GM19043 (cell line): ENCODE data around the gene ITGA2.

Experiments used
- ATAC-seq: cut with Tn5 transposase; IDR thresholded peaks from one replicate; pipeline ENCODE4 v1.9.1; 2021; ENCODE audit warnings: low read depth; ENCODE audit not compliant: unreplicated experiment

ITGA2 gene

DNA sequence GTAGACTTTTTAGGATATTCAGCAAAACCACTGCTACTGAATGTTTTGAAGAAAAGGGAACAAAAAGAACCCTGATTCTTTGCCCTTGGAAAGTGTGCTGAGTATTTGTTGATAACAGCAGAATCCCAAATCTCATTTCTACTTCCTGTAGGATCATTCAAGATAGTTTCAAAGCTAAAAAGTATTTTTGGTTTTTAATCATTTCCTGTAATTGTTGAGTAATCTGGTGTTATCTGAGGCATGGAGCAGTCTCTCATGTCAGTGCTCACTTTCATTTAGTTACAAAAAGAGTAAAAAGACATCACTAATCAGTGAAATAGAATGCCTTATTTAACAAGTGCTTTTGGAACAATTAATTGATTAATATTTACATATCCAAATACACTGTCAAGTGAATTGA, 56.1 kb downstream of the ITGA2 start:
- no peak for ATAC-seq

DNA sequence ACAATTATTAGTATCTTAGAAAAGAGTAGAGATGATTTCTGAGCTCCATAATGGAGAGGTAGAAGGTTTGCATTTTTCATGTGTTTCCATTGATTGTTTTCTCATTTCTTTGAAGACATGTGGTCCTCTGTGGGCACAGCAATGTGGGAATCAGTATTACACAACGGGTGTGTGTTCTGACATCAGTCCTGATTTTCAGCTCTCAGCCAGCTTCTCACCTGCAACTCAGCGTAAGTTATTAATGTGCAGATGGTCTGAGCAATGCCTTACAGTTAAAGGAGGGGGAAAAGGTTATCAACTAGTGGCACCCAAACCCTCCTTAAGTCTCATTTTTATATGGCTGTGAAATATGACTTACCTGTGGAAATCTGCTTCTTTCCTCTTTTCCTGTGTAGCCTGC, 59.1 kb downstream of the ITGA2 start:
- ATAC-seq: no peak

DNA sequence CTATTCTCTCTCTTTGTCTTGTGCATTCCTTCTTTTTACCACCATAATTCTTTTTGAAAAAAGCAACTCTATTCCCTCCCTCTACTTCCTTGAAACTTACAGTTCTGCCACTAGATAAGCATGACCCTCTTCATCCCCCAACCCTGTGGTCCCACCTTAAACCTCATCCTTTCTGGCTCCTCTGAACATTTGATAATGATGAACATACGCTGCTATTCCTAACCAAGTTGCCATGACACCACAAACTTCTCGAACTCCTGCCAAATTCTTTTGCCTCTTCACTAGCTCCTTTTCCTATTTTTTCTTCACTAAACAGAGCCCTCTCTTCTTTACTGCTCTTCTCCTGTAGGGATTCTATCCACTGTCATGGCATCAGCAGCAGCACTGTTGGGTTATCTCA, 63.3 kb downstream of the ITGA2 start:
- no peak for ATAC-seq

DNA sequence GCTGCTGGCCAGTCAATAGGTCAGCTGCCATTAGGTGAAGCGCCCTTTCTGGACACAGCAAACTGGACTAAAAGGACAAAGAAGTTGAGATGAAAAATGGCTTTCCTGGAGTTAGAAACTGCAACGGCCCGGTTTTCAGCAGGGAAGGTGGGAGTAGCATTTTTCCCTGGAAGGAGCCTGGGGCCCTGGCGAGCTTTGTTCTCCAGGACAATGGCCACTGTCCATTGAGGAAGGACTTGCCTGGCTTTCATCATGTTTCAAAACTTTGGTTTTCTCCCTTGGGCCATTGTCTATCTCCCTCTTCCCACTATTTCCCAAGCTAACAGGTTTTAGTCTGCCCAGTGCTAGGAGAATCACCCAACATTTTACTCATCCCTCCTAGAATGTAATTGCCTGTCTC, 64.2 kb downstream of the ITGA2 start:
- ATAC-seq: no peak

DNA sequence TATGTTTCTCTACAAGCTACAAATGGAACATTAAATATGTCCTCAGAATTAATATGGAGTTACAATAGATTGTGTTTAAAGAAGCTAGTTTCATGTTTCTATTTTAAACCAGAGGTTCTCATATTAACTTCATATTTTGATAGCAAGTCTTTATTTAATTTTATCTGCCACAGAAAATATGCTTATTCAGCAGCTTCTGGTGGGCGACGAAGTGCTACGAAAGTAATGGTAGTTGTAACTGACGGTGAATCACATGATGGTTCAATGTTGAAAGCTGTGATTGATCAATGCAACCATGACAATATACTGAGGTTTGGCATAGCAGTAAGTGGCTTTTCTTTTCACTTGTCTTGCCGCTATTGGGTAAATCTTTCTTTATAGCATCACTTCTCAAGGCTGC, 66.2 kb downstream of the ITGA2 start:
- no peak for ATAC-seq

DNA sequence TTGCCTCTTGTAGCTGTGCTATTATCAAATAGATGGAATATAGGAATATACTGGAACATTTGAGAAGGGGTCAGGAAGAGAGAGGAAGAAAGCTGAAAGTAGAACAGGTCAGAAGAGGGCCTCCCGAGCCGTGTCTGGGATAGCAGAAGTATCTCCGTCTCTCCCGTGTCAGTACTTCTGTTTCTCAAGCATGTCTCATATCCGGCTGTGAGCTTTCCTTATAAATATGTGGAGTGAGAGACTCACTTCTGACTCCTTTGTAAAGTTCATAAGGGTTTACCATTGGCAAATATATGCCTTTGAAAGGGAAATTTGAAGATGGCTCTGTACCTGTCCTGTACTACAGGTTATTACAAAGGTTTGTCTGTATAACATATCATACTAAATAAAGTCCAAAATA, 70.1 kb downstream of the ITGA2 start:
- ATAC-seq: no peak

DNA sequence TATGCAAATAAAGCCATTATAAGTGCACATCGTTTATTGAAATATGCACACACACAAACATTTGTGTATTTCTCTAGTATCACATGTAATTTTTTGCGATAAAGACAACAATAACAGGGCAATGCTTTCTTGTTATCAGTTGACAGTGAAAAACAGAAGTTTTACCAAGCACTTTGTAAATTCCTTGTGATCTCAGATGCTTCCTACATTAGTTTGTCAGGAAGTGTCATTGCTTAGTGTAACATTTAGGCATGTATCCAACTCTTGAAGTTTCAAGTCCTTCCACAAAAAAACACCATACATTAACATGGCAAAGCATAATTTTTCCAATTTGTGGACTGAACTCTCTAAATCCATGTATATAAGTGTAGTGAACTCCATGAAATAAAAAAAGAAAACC, 74.0 kb downstream of the ITGA2 start:
- no peak for ATAC-seq

DNA sequence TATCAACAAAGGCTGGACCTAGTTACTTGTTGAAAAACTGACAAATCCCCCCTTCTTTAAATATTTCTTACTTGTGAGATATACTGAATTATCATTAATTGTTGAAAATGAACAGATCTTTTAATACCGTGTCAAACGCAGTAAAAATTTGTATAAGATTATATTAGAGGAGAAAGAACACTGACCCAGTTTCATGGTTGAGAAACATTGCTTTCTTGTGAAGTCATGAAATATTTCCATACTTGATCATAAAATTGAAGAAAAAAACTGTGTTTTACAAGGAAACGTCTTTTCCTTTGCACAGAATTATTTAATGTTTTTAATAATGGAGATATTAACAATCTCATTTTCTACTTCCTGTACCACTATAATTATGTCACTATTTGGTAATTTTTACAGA, 74.6 kb downstream of the ITGA2 start:
- no peak for ATAC-seq

DNA sequence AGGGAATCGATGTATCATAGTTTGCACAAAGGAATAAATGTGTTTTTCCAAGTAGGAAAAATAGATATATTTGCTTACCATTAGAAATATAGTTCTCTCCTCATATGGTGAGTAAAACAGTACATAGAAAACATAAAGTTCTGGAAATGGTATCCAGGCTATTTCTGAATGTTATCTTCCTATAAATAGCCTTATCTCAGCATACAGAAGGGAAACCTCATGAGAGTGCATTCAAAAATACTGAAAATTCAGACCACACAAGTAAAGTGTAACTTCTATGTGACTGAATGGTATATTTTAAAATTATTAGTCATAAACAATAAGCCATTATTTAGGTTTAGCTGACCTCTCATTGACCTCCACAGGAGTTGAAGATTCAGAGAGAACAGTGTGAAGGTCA, 76.9 kb downstream of the ITGA2 start:
- no peak for ATAC-seq

DNA sequence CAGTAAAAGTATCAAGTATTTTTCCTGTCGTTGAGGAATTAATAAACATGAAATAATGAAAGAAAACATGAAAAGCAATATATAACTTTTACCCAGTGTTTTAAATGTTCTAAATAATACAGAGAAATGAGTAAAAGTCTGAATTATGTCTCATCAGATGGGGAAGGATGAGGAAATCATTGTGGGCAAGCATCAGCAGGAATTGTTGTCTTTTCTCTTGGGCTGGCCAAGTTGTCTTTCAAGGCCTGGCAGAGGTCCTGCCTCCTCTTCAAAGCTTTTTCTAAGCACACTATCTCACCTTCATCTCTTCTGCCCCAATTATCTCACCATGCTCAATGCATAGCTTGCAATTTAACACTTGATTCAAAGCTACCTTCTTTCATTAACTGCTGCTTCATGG, 78.5 kb downstream of the ITGA2 start:
- ATAC-seq: no peak

DNA sequence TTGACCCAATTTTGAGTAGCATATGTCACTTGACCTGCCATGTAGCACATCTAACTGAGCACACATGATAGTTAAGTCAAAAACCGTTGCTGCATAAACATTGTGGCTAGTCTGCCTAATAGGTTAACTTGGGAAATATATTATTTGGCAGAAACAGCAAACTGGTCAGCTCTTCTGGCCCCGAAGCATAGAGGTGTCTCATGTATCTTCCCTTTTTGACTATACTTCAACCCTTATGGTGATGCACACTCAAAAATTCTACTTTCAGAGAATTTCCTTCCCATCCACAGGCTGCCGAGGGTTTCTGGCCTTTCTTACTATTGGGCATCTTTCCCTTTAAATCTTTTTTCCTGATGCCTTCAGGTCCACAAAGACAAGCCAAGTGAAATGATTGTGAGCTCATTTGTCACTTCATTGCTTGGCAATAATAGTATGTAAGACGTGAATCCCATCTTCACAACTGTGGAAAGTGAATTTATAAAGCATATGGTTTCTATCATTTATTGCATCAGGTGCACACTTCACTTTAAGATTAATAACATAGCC, 79.2 kb downstream of the ITGA2 start:
- no peak for ATAC-seq

DNA sequence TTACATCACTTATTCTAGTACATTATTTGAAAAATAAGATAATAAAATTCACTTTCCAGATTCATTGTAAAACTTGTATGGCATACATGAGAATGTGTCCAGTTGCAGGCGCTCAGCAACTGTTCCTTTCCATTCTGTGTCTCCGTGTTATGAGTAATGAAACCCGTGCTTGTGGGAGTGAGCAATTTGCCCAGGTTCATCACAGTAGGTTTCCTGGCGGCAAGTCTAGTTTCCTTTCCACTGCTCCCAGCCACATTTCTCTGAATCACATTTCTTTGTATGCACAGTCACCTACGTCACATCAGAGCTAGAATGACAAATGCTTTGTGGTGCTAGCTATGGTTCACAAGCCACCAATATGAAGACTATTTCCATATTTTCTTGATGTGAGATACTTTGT, 80.5 kb downstream of the ITGA2 start:
- ATAC-seq: no peak

DNA sequence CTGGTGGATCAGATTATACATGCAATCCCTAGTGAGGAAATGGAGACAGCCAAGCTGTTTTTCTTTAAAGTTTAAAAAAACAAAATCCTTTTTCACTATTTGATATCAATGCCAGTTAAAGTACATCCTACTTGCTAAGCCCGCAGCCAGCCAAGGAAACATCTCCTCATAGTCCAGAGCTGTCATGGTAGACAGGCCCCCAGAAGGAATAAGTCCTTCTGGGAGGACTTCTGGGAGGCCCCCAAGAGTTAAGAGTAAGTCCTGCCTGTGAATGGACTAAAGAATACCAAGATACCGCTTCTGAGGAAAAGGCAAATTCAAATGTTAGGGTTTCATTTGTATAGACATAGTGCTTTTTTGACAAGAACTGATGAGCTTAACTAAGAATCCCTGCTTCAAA, 82.1 kb downstream of the ITGA2 start:
- no peak for ATAC-seq

DNA sequence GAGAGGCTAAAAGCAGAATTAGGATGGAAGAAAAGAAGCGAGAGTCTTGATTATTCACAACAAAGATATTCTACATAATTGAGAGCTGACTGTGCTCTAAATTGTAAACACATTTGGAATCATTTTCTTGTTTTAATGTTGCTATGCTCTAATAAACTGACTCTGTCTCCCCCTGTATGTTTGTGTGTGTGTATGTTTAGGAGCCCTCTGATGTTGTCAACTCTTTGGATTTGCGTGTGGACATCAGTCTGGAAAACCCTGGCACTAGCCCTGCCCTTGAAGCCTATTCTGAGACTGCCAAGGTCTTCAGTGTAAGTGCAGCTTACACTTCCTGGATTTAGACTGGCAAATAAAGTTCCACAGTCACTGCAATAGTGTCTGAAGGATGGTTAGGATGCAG, 82.6 kb downstream of the ITGA2 start:
- ATAC-seq: no peak

DNA sequence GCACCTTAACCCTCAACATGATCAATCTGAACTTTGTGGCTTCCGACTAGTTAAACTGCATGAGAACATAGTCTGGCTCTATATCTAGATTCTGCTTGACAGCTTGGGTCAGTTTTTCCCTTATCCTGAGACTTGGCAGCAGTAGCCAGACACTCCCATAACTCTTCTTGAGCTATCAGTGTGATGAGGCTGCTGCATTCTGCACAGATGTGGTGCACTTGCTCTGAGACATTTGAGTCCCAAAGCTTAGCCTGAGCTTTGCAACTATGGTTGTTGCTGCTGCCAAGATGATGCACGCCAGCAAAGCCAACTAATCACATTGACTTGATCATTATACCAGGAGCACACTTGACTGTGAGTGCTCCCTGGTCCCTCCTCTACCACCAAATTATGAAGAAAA, 84.2 kb downstream of the ITGA2 start:
- ATAC-seq: no peak

DNA sequence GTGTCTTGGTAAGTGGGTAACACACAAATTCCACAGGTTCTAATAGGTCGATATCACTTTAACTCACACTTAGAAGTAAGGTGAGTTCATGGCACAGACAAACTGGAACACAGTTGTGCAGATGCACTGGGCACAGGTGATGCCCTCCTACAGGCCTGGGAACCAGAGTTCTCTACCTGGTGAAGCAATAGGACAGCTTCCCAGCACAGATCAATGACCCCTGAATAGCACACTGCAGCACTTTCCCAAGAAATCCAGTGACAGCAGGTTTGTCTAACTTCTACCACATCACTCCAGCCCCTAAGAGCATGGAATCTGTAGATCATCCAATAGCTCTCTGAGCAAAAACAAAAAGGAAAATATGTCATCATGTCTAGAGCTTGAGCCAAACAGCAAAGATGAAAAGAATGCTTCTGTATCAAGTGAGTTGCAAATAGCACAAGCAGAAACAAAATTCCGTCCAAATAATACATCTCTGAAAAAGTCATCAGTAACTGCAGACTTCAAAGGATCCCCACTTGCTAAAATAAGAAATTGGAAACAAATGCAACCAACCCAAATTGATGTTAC, 86.9 kb downstream of the ITGA2 start:
- no peak for ATAC-seq

DNA sequence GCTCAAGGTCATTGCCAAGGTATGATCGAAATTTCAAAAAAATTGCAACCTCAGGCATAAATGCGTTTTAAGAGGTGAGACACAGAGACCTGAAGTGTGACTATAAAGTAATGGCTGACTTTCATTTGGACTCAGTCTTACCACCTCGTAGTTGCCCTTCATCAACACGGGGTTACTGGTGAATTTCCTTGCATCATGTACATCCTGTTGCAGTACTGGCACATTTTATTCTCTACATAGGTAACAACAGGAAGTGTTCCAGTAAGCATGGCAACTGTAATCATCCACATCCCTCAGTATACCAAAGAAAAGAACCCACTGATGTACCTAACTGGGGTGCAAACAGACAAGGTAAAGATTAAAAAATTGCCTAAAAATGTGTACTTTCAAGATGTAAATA, 91.1 kb downstream of the ITGA2 start:
- ATAC-seq: no peak

DNA sequence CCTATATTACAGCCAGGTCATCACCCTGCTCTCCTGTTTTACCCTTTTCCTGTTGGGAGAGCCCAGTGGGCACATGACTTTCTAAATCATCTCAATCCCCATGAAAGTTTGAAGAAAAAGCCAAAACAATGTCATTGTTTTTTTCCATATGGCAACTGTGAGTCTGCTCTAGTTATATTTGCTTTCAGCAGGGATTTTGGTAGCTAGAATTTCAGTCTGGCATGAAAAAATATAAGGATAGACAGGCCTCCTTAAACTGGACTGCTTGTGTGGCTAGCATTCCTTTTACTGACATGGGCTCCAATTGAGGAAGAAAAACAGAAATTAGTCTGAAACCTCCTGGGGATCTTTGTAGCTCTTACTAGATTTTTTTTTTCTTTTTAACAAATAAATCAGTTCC, 94.8 kb downstream of the ITGA2 start:
- no peak for ATAC-seq

DNA sequence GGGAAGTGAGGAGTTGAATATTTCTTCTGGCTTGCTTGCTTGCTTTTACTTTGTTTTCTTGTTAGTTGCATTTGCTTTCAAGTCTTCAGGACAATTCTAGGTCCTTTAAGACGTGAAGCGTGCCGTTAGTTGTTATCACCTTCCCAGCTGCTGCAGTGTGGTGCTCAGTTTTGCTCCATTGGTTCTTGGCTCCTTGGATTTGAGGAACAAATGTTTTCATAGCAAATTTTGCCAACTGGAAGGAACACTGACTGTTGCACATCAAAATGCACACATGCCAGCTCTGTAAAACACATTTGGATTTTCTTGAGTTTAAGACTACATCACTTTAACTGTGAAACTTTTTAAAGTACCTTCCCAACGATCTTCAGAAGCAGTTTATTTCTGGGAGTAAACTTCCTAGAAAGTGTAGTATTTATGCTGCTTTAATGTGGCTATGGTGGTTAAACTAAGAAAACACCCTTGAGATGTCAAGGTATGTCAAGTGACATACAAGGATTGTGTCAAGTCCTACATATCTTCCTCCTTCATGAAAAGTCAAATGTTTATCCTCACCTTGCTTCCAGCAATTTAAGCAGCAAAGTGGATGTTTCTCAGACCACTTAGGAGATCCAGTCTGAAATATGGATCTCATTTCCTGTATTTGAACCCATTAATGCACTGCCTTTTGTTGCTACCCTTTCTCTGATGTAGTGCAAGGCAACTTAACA, 95.5 kb downstream of the ITGA2 start:
- no peak for ATAC-seq

DNA sequence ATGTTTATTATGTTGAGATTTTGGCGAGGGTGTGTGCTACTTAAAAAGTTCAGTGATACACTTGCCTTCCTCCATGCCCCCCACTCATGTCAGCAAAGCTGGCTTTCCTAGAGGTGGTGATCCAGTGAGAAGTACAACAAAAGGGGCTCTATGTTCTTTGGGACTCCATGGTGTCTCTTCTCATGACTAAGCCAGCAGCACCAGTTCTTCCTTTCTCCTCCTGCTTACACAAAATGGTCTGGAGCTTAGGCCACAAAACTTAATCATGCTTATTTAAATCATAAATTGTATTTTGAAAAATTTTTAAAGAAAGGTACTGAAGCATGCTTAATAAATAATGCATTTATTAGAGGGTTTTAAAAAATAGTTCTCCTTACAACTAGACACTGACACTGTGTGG, 98.0 kb downstream of the ITGA2 start:
- ATAC-seq: no peak

DNA sequence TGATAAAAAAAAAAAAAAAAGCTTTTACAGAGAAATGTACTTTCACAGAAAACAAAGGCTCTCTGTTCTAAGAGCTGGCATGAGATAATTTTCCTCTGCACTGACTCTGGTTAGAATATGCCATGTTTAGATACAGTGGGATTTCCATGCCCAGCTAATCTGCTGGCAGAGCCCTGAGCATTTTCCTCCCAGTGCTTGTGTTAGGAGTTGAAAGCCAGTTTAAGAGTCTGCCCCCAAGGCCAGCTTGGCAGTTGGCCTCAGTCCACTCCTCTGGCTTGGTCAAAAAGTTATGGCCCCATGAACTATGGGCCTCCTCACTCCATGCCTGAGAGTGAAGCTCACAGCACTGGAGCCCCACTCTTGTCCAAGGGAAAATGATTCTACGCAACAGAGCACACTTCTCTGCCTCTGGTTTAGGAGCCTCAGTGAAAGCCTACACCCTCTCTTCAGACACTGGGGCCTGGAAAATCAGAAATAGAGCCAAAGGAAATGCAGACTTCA, 98.5 kb downstream of the ITGA2 start:
- ATAC-seq: no peak

DNA sequence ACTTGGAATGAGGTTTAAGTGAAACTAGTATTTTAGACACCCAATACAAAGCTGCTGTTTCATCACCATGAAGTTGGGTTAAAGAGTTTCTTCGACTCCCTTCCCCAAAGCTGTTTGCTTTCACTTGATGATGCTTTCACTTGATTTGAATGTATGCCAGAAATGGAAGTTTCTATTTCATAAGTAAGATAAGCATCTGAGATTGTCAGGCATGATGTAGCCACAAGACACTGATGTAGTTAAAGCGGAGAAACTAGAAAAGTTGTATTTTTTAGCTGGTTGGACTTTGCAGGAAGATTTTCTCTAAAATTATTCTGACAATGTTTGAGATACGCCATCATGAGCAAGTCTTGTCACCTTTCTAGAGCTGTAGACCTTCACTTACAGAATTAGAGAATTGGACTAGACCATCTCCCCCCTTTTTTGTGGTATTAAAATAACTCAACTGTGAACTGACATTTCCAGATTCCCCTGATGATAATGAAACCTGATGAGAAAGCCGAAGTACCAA, 100.4 kb downstream of the ITGA2 start:
- peak; percentile 79 for ATAC-seq
